ENCODE data around the gene TCTA.

TCTA gene

GRCh38 chr3:49411968-49412631 is at the start of gene TCTA, which contains the start of gene RHOA (continued):
- TF ChIP-seq PRDM4 (tag by site-specific recombination; IDR thresholded peaks at IDR 0.05) (no peak), GLIS2 (tag by site-specific recombination; IDR thresholded peaks at IDR 0.05) (peak; percentile 74), WT1 (tag by site-specific recombination; IDR thresholded peaks at IDR 0.05) (no peak), ZBTB6 (tag by site-specific recombination; IDR thresholded peaks at IDR 0.05) (no peak), HOXD13 (CRISPR knock-in tag; IDR thresholded peaks at IDR 0.05; ENCODE audit: borderline replicate concordance) (no peak), ZBTB1 (tag by site-specific recombination; IDR thresholded peaks at IDR 0.05) (peak; percentile 79), PBX3 (CRISPR knock-in tag; IDR thresholded peaks at IDR 0.05) (peak; percentile 57; the same call in 1 of the 2 replicates), RBAK (tag by site-specific recombination; IDR thresholded peaks at IDR 0.05) (no peak), ZNF274 (IDR thresholded peaks at IDR 0.05; ENCODE audit: low read length) (no peak), ZNF274 (tag by site-specific recombination; IDR thresholded peaks at IDR 0.05; ENCODE audit: borderline replicate concordance) (no peak), KLF8 (tag by site-specific recombination; IDR thresholded peaks at IDR 0.05) (0 out of 2 replicates have a peak, but pooled peaks have one; percentile 52), ZNF433 (tag by site-specific recombination; IDR thresholded peaks at IDR 0.05; ENCODE audit: low read depth) (no peak), KLF1 (tag by site-specific recombination; IDR thresholded peaks at IDR 0.05) (0 out of 2 replicates have a peak, but pooled peaks have one; percentile 32), ZNF76 (tag by site-specific recombination; IDR thresholded peaks at IDR 0.05; ENCODE audit: borderline replicate concordance, low read depth) (peak; percentile 88), ZNF169 (tag by site-specific recombination; IDR thresholded peaks at IDR 0.05) (no peak), KLF17 (tag by site-specific recombination; IDR thresholded peaks at IDR 0.05) (0 out of 2 replicates have a peak, but pooled peaks have one; percentile 23), ZNF692 (tag by site-specific recombination; IDR thresholded peaks at IDR 0.05) (peak; percentile 82), ZEB2 (tag by site-specific recombination; IDR thresholded peaks at IDR 0.05) (0 out of 2 replicates have a peak, but pooled peaks have one; percentile 13), ZNF548 (tag by site-specific recombination; IDR thresholded peaks at IDR 0.05) (no peak), ZNF157 (tag by site-specific recombination; IDR thresholded peaks at IDR 0.05) (no peak), ZBTB26 (tag by site-specific recombination; optimal IDR thresholded peaks at IDR 0.05) (peak; percentile 82), SALL2 (tag by site-specific recombination; IDR thresholded peaks at IDR 0.05; ENCODE audit: borderline replicate concordance) (no peak), ZNF777 (tag by site-specific recombination; IDR thresholded peaks at IDR 0.05; ENCODE audit: borderline replicate concordance) (peak; percentile 42; the same call in 1 of the 2 replicates), ZNF449 (tag by site-specific recombination; IDR thresholded peaks at IDR 0.05) (peak; percentile 69; the same call in 1 of the 2 replicates), SP2 (tag by site-specific recombination; IDR thresholded peaks at IDR 0.05) (peak; percentile 80), ZBTB10 (tag by site-specific recombination; IDR thresholded peaks at IDR 0.05) (peak; percentile 33; the same call in 1 of the 2 replicates)

All from HEK293 (cell line).